Esophagus squamous epithelium (tissue), 4 donors: ENCODE data around the gene DKK3.

Experiments used
- CTCF ChIP-seq, 6 experiments: fragments of 450-650 bp in 4 of 6; fragments of 200-600 bp in 2 of 6; sonication (generic) in 2 of 6; IDR thresholded peaks; one replicate each; pipeline ENCODE4 v1.5.1; 2016 to 2019; ENCODE audit warnings: antibody characterized with exemption in 6 of 6, mild to moderate bottlenecking in 4 of 6, moderate library complexity in 4 of 6
- POLR2A ChIP-seq, 4 donors: fragments of 450-650 bp; IDR thresholded peaks; one replicate each; pipeline ENCODE4 v1.6.1; 2017; ENCODE audit warnings: antibody characterized with exemption in 4 of 4, mild to moderate bottlenecking in 4 of 4, moderate library complexity in 3 of 4

- no peak for TF ChIP-seq CTCF (IDR thresholded peaks at IDR 0.05)
- TF ChIP-seq POLR2A (IDR thresholded peaks at IDR 0.05) = no peak
These were observed 38.8 kb downstream of the DKK3 start for GRCh38 chr11:11969380-11970215.
